Neuronal stem cell (in vitro differentiated cells): ENCODE data around the gene COX11.

Source experiments
- DNase-seq: peaks from one replicate; pipeline ENCODE4 v3.0.0-alpha.2; 2013; ENCODE audit warnings: low spot score
- H2AFZ ChIP-seq: one replicate; pipeline ENCODE4 v1.6.1; 2013; ENCODE audit warnings: mild to moderate bottlenecking, low read length, inconsistent platforms
- H2AK5ac ChIP-seq: 2 replicates; pipeline ENCODE4 v1.6.1; 2013; ENCODE audit warnings: low read depth, mild to moderate bottlenecking, inconsistent platforms, low read length, moderate library complexity, mixed read lengths
- H2BK120ac ChIP-seq: 2 replicates; pipeline ENCODE4 v1.6.1; 2013; ENCODE audit warnings: low read depth, mild to moderate bottlenecking, inconsistent platforms, low read length, moderate library complexity, mixed read lengths
- H2BK12ac ChIP-seq: one replicate; pipeline ENCODE4 v1.6.1; 2013; ENCODE audit warnings: low read length, inconsistent platforms
- H2BK15ac ChIP-seq: 2 replicates; pipeline ENCODE4 v1.6.1; 2013; ENCODE audit warnings: mild to moderate bottlenecking, low read length, inconsistent platforms, mixed read lengths
- H2BK5ac ChIP-seq: one replicate; pipeline ENCODE4 v1.6.1; 2013; ENCODE audit warnings: inconsistent platforms, mild to moderate bottlenecking, low read length, moderate library complexity
- H3K14ac ChIP-seq: one replicate; pipeline ENCODE4 v1.6.1; 2013; ENCODE audit warnings: low read length, inconsistent platforms
- H3K18ac ChIP-seq: 2 replicates; pipeline ENCODE4 v1.6.1; 2013; ENCODE audit warnings: low read length, inconsistent platforms
- H3K23ac ChIP-seq: 2 replicates; pipeline ENCODE4 v1.6.1; 2013; ENCODE audit warnings: low read depth, mild to moderate bottlenecking, mixed read lengths, low read length, inconsistent platforms; ENCODE audit not compliant: poor library complexity
- H3K27ac ChIP-seq: replicated peaks from 3 replicates; pipeline ENCODE4 v1.5.1; 2013; ENCODE audit warnings: low read length, inconsistent platforms
- H3K27me3 ChIP-seq, 3 experiments: 2 replicates each; pipeline ENCODE4 v1.6.1; 2013; ENCODE audit warnings: low read length in 3 of 3, mild to moderate bottlenecking in 2 of 3, inconsistent platforms in 1 of 3, low read depth in 1 of 3, mixed read lengths in 1 of 3, moderate library complexity in 1 of 3; ENCODE audit not compliant: control insufficient read depth in 3 of 3, insufficient read depth in 3 of 3
- H3K36me3 ChIP-seq, 2 donors: replicated peaks in 1 of 2; 2 replicates each; pipeline ENCODE4 v1.6.1; 2013; ENCODE audit warnings: low read length in 2 of 2; ENCODE audit not compliant: control insufficient read depth in 2 of 2, insufficient read depth in 2 of 2
- H3K4ac ChIP-seq: 2 replicates; pipeline ENCODE4 v1.6.1; 2013; ENCODE audit warnings: inconsistent platforms, mild to moderate bottlenecking, low read length, moderate library complexity
- H3K4me1 ChIP-seq, 2 donors: 1 replicate in 1 of 2; 2 replicates in 1 of 2; pipeline ENCODE4 v1.6.1; 2013; ENCODE audit warnings: low read length in 2 of 2, low read depth in 1 of 2; ENCODE audit not compliant: control insufficient read depth in 2 of 2, insufficient read depth in 1 of 2
- H3K4me2 ChIP-seq: one replicate; pipeline ENCODE4 v1.6.1; 2013; ENCODE audit warnings: mild to moderate bottlenecking, low read length, inconsistent platforms; ENCODE audit not compliant: insufficient read depth, poor library complexity, severe bottlenecking
- H3K4me3 ChIP-seq, 2 donors: 2 replicates each; pipeline ENCODE4 v1.5.1; 2013; ENCODE audit warnings: low read length in 2 of 2, mild to moderate bottlenecking in 2 of 2, inconsistent platforms in 1 of 2, moderate library complexity in 1 of 2
- H3K79me1 ChIP-seq: one replicate; pipeline ENCODE4 v1.6.1; 2013; ENCODE audit warnings: low read depth, mild to moderate bottlenecking, inconsistent platforms, low read length, moderate library complexity
- H3K9ac ChIP-seq: one replicate; pipeline ENCODE4 v1.6.1; 2013; ENCODE audit warnings: mild to moderate bottlenecking, low read depth, low read length, inconsistent platforms; ENCODE audit not compliant: poor library complexity
- H3K9me3 ChIP-seq, 2 donors: replicated peaks in 1 of 2; 2 replicates each; pipeline versions ENCODE3 to v1.6.1; 2013; ENCODE audit warnings: low read length in 2 of 2, mild to moderate bottlenecking in 2 of 2, inconsistent platforms in 1 of 2, low read depth in 1 of 2, mixed read lengths in 1 of 2, moderate library complexity in 1 of 2; ENCODE audit not compliant: control insufficient read depth in 2 of 2, insufficient read depth in 1 of 2
- H4K8ac ChIP-seq: one replicate; pipeline ENCODE4 v1.6.1; 2013; ENCODE audit warnings: low read depth, mild to moderate bottlenecking, inconsistent platforms, low read length, moderate library complexity
- H4K91ac ChIP-seq: one replicate; pipeline ENCODE4 v1.6.1; 2013; ENCODE audit warnings: low read length, low read depth, mild to moderate bottlenecking, inconsistent platforms; ENCODE audit not compliant: poor library complexity
- WGBS, 2 donors: extraction: QIAGEN DNeasy Blood & Tissue Kit; methylation state at CpG; one replicate each; pipeline ENCODE4 v1.1.7; 2013; ENCODE audit warnings: missing lambda C conversion rate in 2 of 2, mixed read lengths in 1 of 2; ENCODE audit not compliant: insufficient read length in 2 of 2, insufficient replicate concordance in 1 of 2; ENCODE audit errors: extremely low coverage in 2 of 2; 5-methylcytosine and 5-hydroxymethylcytosine counted together

The COX11 gene

GRCh38 chr17:54985476-54985875 is 17.0 kb upstream of the COX11 start:
- H3K14ac ChIP-seq: no peak overlapping the region
- no peaks in the 10 kb centered on the region for H3K27me3 ChIP-seq
- H3K79me1 ChIP-seq: peaks cover 2% of the 10 kb centered on the region
- H4K91ac ChIP-seq: no peak overlapping the region
- H3K4ac ChIP-seq: no peak overlapping the region
- no peak overlapping the region for H3K4me2 ChIP-seq
- no peak overlapping the region for H2BK12ac ChIP-seq
- H3K4me3 ChIP-seq: no peak overlapping the region
- H3K36me3 ChIP-seq: peaks cover 0 to 22% of the 10 kb centered on the region in 2 donors
- H2AK5ac ChIP-seq: no peak overlapping the region
- no peak overlapping the region for H3K27ac ChIP-seq
- no peak for DNase-seq
- no peak overlapping the region for H2AFZ ChIP-seq
- peaks cover 0 to 2% of the 10 kb centered on the region in 2 donors for H3K4me1 ChIP-seq
- no peak overlapping the region for H2BK15ac ChIP-seq
- no peak overlapping the region for H2BK120ac ChIP-seq
- H3K9me3 ChIP-seq: peaks cover 2 to 4% of the 10 kb centered on the region in 2 donors
- no CpG with 5 or more reads among the region's 1 CpG for WGBS, 2 donors
- H2BK5ac ChIP-seq: no peak overlapping the region
- H3K23ac ChIP-seq: no peak overlapping the region
- H3K18ac ChIP-seq: no peak overlapping the region
- no peak overlapping the region for H3K9ac ChIP-seq
- no peak overlapping the region for H4K8ac ChIP-seq

- Histone ChIP-seq H2AK5ac (no peak overlapping the region), H2BK5ac (no peak overlapping the region), H3K4me1 (no peaks in the 10 kb centered on the region), H2BK15ac (no peak overlapping the region), H2BK12ac (no peak overlapping the region), H2BK120ac (no peak overlapping the region), H3K23ac (no peak overlapping the region), H2AFZ (no peak overlapping the region), H3K36me3 (peaks cover 0 to 19% of the 10 kb centered on the region in 2 donors), H3K4ac (no peak overlapping the region), H3K79me1 (peaks cover 2% of the 10 kb centered on the region), H3K4me3 (no peak overlapping the region), H3K14ac (no peak overlapping the region), H3K18ac (no peak overlapping the region), H3K9me3 (peaks cover 2 to 17% of the 10 kb centered on the region in 2 donors), H4K8ac (no peak overlapping the region), H3K9ac (no peak overlapping the region), H4K91ac (no peak overlapping the region), H3K27ac (no peak overlapping the region), H3K4me2 (no peak overlapping the region), H3K27me3 (no peaks in the 10 kb centered on the region)
- DNase-seq: no peak
Observed at GRCh38 chr17:54983260-54983659, 14.8 kb upstream of the COX11 start.

GRCh38 chr17:54982399-54982798 is 13.9 kb upstream of the COX11 start:
- Histone ChIP-seq H3K4me3 (no peak overlapping the region), H2BK120ac (no peak overlapping the region), H3K27ac (no peak overlapping the region)

GRCh38 chr17:54980375-54980774 is 11.9 kb upstream of the COX11 start:
- no peaks in the 10 kb centered on the region for H3K4me1 ChIP-seq
- no peaks in the 10 kb centered on the region for H3K27me3 ChIP-seq
- H2AFZ ChIP-seq: no peak overlapping the region
- no peak overlapping the region for H3K4me2 ChIP-seq
- no peak overlapping the region for H3K9ac ChIP-seq
- H3K4me3 ChIP-seq: no peak overlapping the region
- no CpG with 5 or more reads among the region's 3 CpGs for WGBS, 2 donors
- no peak overlapping the region for H3K27ac ChIP-seq
- H2AK5ac ChIP-seq: no peak overlapping the region
- DNase-seq: no peak
- H2BK15ac ChIP-seq: no peak overlapping the region
- no peak overlapping the region for H3K14ac ChIP-seq
- no peak overlapping the region for H2BK5ac ChIP-seq
- no peak overlapping the region for H3K18ac ChIP-seq
- H3K36me3 ChIP-seq: no peaks in the 10 kb centered on the region
- H4K91ac ChIP-seq: no peak overlapping the region
- no peak overlapping the region for H2BK120ac ChIP-seq
- H4K8ac ChIP-seq: no peak overlapping the region
- no peak overlapping the region for H3K23ac ChIP-seq
- peaks cover 3% of the 10 kb centered on the region for H3K79me1 ChIP-seq
- H3K4ac ChIP-seq: no peak overlapping the region
- peaks cover 4 to 29% of the 10 kb centered on the region in 2 donors for H3K9me3 ChIP-seq
- no peak overlapping the region for H2BK12ac ChIP-seq

More at GRCh38 chr17:54982399-54982798, 13.9 kb upstream of the COX11 start:
- H3K9me3 ChIP-seq: peaks cover 2 to 17% of the 10 kb centered on the region in 2 donors
- no peak overlapping the region for H3K4me2 ChIP-seq
- no peak overlapping the region for H2BK5ac ChIP-seq
- DNase-seq: no peak
- no peak overlapping the region for H3K9ac ChIP-seq
- peaks cover 0 to 13% of the 10 kb centered on the region in 2 donors for H3K36me3 ChIP-seq
- H3K4ac ChIP-seq: no peak overlapping the region
- no peak overlapping the region for H3K18ac ChIP-seq
- H3K4me1 ChIP-seq: no peaks in the 10 kb centered on the region
- no peak overlapping the region for H4K8ac ChIP-seq
- H3K23ac ChIP-seq: no peak overlapping the region
- no peak overlapping the region for H2BK15ac ChIP-seq
- no peak overlapping the region for H2AFZ ChIP-seq
- H3K27me3 ChIP-seq: no peaks in the 10 kb centered on the region
- no peak overlapping the region for H4K91ac ChIP-seq
- H3K14ac ChIP-seq: no peak overlapping the region
- H2AK5ac ChIP-seq: no peak overlapping the region
- H3K79me1 ChIP-seq: peaks cover 2% of the 10 kb centered on the region
- no peak overlapping the region for H2BK12ac ChIP-seq
